H9 (cell line): ENCODE measurements around the gene CNBD2. TPM values are rescaled to one million over a fixed set of nuclear protein-coding genes. Genes with fewer than 3 reads are reported as not detected.

Source experiments
- DNase-seq: peaks from one replicate; pipeline ENCODE4 v3.0.0-alpha.2; 2017
- H2AFZ ChIP-seq: one replicate; pipeline ENCODE4 v1.6.1; 2013; ENCODE audit warnings: mild to moderate bottlenecking, low read length, control low read depth, moderate library complexity
- H2AK5ac ChIP-seq: 2 replicates; pipeline ENCODE4 v1.6.1; 2013; ENCODE audit warnings: low read length, control low read depth, mixed read lengths; ENCODE audit not compliant: insufficient read length
- H2BK120ac ChIP-seq: one replicate; pipeline ENCODE4 v1.6.1; 2013; ENCODE audit warnings: low read depth, mild to moderate bottlenecking, low read length, control low read depth, inconsistent platforms; ENCODE audit not compliant: poor library complexity, severe bottlenecking
- H2BK12ac ChIP-seq: 2 replicates; pipeline ENCODE4 v1.6.1; 2013; ENCODE audit warnings: low read length, control low read depth, mixed read lengths, low read depth; ENCODE audit not compliant: insufficient read length
- H2BK15ac ChIP-seq: 2 replicates; pipeline ENCODE4 v1.6.1; 2013; ENCODE audit warnings: low read depth, low read length, control low read depth
- H2BK20ac ChIP-seq: one replicate; pipeline ENCODE4 v1.6.1; 2013; ENCODE audit warnings: low read depth, mild to moderate bottlenecking, low read length, control low read depth, inconsistent platforms; ENCODE audit not compliant: poor library complexity, severe bottlenecking
- H2BK5ac ChIP-seq: 2 replicates; pipeline ENCODE4 v1.6.1; 2013; ENCODE audit warnings: low read length, control low read depth, mixed read lengths; ENCODE audit not compliant: insufficient read length
- H3K14ac ChIP-seq: 2 replicates; pipeline ENCODE4 v1.6.1; 2013; ENCODE audit warnings: low read length, control low read depth; ENCODE audit not compliant: insufficient read depth
- H3K18ac ChIP-seq: 2 replicates; pipeline ENCODE4 v1.6.1; 2013; ENCODE audit warnings: low read depth, mild to moderate bottlenecking, mixed read lengths, low read length, control low read depth; ENCODE audit not compliant: insufficient read length
- H3K23ac ChIP-seq: 2 replicates; pipeline ENCODE4 v1.6.1; 2013; ENCODE audit warnings: low read length, control low read depth, mixed read lengths, low read depth; ENCODE audit not compliant: insufficient read length
- H3K23me2 ChIP-seq: 2 replicates; pipeline ENCODE4 v1.6.1; 2013; ENCODE audit warnings: low read depth, mild to moderate bottlenecking, mixed read lengths, low read length, control low read depth; ENCODE audit not compliant: insufficient read length, poor library complexity, severe bottlenecking
- H3K27ac ChIP-seq: 2 replicates; pipeline ENCODE4 v1.5.1; 2013; ENCODE audit warnings: low read length, control low read depth, mixed read lengths, low read depth; ENCODE audit not compliant: insufficient read length
- H3K27me3 ChIP-seq: 2 replicates; pipeline ENCODE4 v1.6.1; 2013; ENCODE audit warnings: low read length, control low read depth, inconsistent platforms; ENCODE audit not compliant: insufficient read depth
- H3K4ac ChIP-seq: 2 replicates; pipeline ENCODE4 v1.6.1; 2013; ENCODE audit warnings: low read depth, mild to moderate bottlenecking, control low read depth, inconsistent platforms, low read length, moderate library complexity
- H3K4me1 ChIP-seq: 2 replicates; pipeline ENCODE4 v1.6.1; 2013; ENCODE audit warnings: low read length, control low read depth, inconsistent platforms; ENCODE audit not compliant: insufficient read depth
- H3K4me2 ChIP-seq: 2 replicates; pipeline ENCODE4 v1.6.1; 2013; ENCODE audit warnings: low read length, control low read depth, mixed read lengths; ENCODE audit not compliant: insufficient read length, insufficient read depth
- H3K56ac ChIP-seq: 2 replicates; pipeline ENCODE4 v1.6.1; 2013; ENCODE audit warnings: low read depth, mild to moderate bottlenecking, mixed read lengths, low read length, control low read depth; ENCODE audit not compliant: insufficient read length
- H3K79me1 ChIP-seq: 2 replicates; pipeline ENCODE4 v1.6.1; 2013; ENCODE audit warnings: low read depth, mild to moderate bottlenecking, moderate library complexity, low read length, control low read depth, inconsistent platforms; ENCODE audit not compliant: insufficient read depth, poor library complexity, severe bottlenecking
- H3K79me2 ChIP-seq: 2 replicates; pipeline ENCODE4 v1.6.1; 2013; ENCODE audit warnings: low read length, control low read depth, inconsistent platforms; ENCODE audit not compliant: insufficient read depth
- H3K9ac ChIP-seq: 2 replicates; pipeline ENCODE4 v1.6.1; 2013; ENCODE audit warnings: low read length, control low read depth, mixed read lengths; ENCODE audit not compliant: insufficient read length; ENCODE audit errors: extremely low read depth
- H3K9me3 ChIP-seq: one replicate; pipeline ENCODE4 v1.6.1; 2013; ENCODE audit warnings: low read depth, low read length, inconsistent platforms; ENCODE audit not compliant: control insufficient read depth
- H3T11ph ChIP-seq: one replicate; pipeline ENCODE4 v1.6.1; 2013; ENCODE audit warnings: mild to moderate bottlenecking, low read length, control low read depth, inconsistent platforms
- H4K20me1 ChIP-seq: one replicate; pipeline ENCODE4 v1.6.1; 2013; ENCODE audit not compliant: control insufficient read depth, insufficient read length, insufficient read depth
- H4K5ac ChIP-seq: 2 replicates; pipeline ENCODE4 v1.6.1; 2013; ENCODE audit warnings: low read depth, mild to moderate bottlenecking, mixed read lengths, low read length, control low read depth; ENCODE audit not compliant: insufficient read length
- H4K8ac ChIP-seq: replicated peaks from 2 replicates; pipeline ENCODE4 v1.6.1; 2013; ENCODE audit warnings: low read length, control low read depth, mixed read lengths, low read depth; ENCODE audit not compliant: insufficient read length
- H4K91ac ChIP-seq: 2 replicates; pipeline ENCODE4 v1.6.1; 2013; ENCODE audit warnings: low read depth, mild to moderate bottlenecking, moderate library complexity, mixed read lengths, low read length, control low read depth; ENCODE audit not compliant: insufficient read length
- H3K27ac Mint-ChIP-seq, 3 experiments: 2 replicates in 2 of 3; 3 replicates in 1 of 3; pipeline ENCODE4 v1.8.0; 2020 to 2021; ENCODE audit warnings: mixed read lengths in 3 of 3, mild to moderate bottlenecking in 1 of 3, moderate library complexity in 1 of 3
- H3K27me3 Mint-ChIP-seq: 2 replicates; pipeline ENCODE4 v1.8.0; 2021; ENCODE audit warnings: low read depth, mild to moderate bottlenecking, moderate library complexity, mixed read lengths
- H3K36me3 Mint-ChIP-seq, 3 experiments: 2 replicates in 2 of 3; 3 replicates in 1 of 3; pipeline ENCODE4 v1.8.0; 2020 to 2021; ENCODE audit warnings: low read depth in 3 of 3, mixed read lengths in 3 of 3; ENCODE audit not compliant: insufficient read depth in 1 of 3
- H3K4me1 Mint-ChIP-seq, 2 experiments: 2 replicates each; pipeline ENCODE4 v1.8.0; 2020; ENCODE audit warnings: mixed read lengths in 2 of 2
- H3K4me3 Mint-ChIP-seq, 2 experiments: 2 replicates in 1 of 2; 3 replicates in 1 of 2; pipeline ENCODE4 v1.8.0; 2020 to 2021; ENCODE audit warnings: mild to moderate bottlenecking in 2 of 2, mixed read lengths in 2 of 2, moderate library complexity in 1 of 2
- H3K9me3 Mint-ChIP-seq, 2 experiments: 2 replicates in 1 of 2; 3 replicates in 1 of 2; pipeline ENCODE4 v1.8.0; 2020; ENCODE audit warnings: mild to moderate bottlenecking in 2 of 2, mixed read lengths in 2 of 2, moderate library complexity in 1 of 2
- CTCF ChIP-seq: fragments of 200-600 bp; sonication (generic); conservative IDR thresholded peaks from 3 replicates; pipeline ENCODE4 v1.8.0; 2021; ENCODE audit warnings: antibody characterized with exemption, mild to moderate bottlenecking
- WGBS: extraction: QIAGEN DNeasy Blood & Tissue Kit; methylation state at CpG from one replicate; pipeline ENCODE4 v1.1.7; 2013; ENCODE audit warnings: missing lambda C conversion rate, low lambda C conversion rate, mixed read lengths; ENCODE audit not compliant: insufficient read length; ENCODE audit errors: extremely low coverage; 5-methylcytosine and 5-hydroxymethylcytosine counted together
- total RNA-seq: library from RNA; stranded (reverse); gene quantifications from 2 replicates; pipeline ENCODE4 v1.2.1, GENCODE V29; 2021

The CNBD2 gene
- total RNA-seq, 1 experiment from 2014 or later = 3.1 TPM

GRCh38 chr20:35941620-35942019 is 26.8 kb upstream of the CNBD2 start:
- H3K79me1 ChIP-seq = no peaks in the 10 kb centered on the region
- no peak overlapping the region for H3K27ac ChIP-seq
- H2BK15ac ChIP-seq = no peak overlapping the region
- H3K9me3 ChIP-seq = no peaks in the 10 kb centered on the region
- H3K23me2 ChIP-seq = no peaks in the 10 kb centered on the region
- no peak overlapping the region for H4K8ac ChIP-seq
- H2AFZ ChIP-seq = no peak overlapping the region
- Mint-ChIP-seq H3K36me3 (peaks cover 24 to 63% (median 42%) of the 10 kb centered on the region in 3 experiments; a peak in 6 of 7 replicates), H3K9me3 (no peaks in the 10 kb centered on the region), H3K4me3 (no peak overlapping the region), H3K27me3 (no peaks in the 10 kb centered on the region; the same call in 1 of the 2 replicates), H3K4me1 (peaks cover 20% of the 10 kb centered on the region in 2 experiments), H3K27ac (peak overlapping the region in 1 of 3 experiments; percentile 44; a peak in 2 of 7 replicates)
- H3K27me3 ChIP-seq = no peaks in the 10 kb centered on the region
- H2BK5ac ChIP-seq = no peak overlapping the region
- no peaks in the 10 kb centered on the region for H4K20me1 ChIP-seq
- H2BK20ac ChIP-seq = no peak overlapping the region
- H3T11ph ChIP-seq = no peak overlapping the region
- no peak for TF ChIP-seq CTCF
- H2AK5ac ChIP-seq = no peak overlapping the region
- peaks cover 2% of the 10 kb centered on the region; the same call in 1 of the 2 replicates for H3K4me1 ChIP-seq
- no peak overlapping the region for H3K56ac ChIP-seq
- no peaks in the 10 kb centered on the region for H3K79me2 ChIP-seq
- DNase-seq = no peak
- H4K5ac ChIP-seq = no peak overlapping the region
- no peak overlapping the region for H3K14ac ChIP-seq
- WGBS = no CpG with 5 or more reads among the region's 2 CpGs
- no peak overlapping the region for H2BK12ac ChIP-seq
- H3K9ac ChIP-seq = no peak overlapping the region
- no peak overlapping the region for H3K4me2 ChIP-seq
- H3K23ac ChIP-seq = no peak overlapping the region
- H4K91ac ChIP-seq = no peak overlapping the region
- H3K4ac ChIP-seq = no peak overlapping the region
- no peak overlapping the region for H2BK120ac ChIP-seq
- no peak overlapping the region for H3K18ac ChIP-seq
